DMS114 treated with DMSO at 0.1 percent for 48 hours (cell line): ENCODE measurements around the gene SORCS2.

Experiments
- DNase-seq: peaks from one replicate; lab custom pipeline; 2025; ENCODE audit not compliant: unreplicated experiment; lab: John Stamatoyannopoulos, UW

Gene SORCS2

DNA sequence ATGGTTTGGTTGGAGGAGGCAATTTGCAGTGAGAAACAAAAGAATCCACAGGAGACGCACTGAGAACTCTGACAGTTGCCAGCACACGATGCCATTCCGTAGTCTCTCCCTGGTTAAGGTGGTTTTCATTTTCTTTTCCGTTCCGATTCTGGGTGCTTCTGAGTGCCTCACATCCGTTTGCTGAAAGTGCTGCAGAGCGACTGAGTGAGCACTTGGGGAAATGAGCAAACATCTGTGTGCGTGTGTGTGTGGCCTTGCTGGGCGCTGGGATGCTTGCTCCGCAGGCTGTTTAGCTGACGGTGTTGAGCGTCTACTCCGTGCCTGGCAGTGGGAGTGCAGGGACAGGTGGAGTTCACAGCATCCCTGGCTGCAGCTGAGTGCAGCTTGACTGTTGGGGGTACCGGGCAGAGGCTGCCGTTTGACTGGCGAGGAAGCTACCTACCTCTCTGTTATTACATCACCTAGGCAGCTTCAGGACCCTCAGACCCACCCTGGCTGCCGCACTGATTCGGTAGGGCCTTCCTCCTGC, 49.3 kb downstream of the SORCS2 start:
- DNase-seq, result no peak

DNA sequence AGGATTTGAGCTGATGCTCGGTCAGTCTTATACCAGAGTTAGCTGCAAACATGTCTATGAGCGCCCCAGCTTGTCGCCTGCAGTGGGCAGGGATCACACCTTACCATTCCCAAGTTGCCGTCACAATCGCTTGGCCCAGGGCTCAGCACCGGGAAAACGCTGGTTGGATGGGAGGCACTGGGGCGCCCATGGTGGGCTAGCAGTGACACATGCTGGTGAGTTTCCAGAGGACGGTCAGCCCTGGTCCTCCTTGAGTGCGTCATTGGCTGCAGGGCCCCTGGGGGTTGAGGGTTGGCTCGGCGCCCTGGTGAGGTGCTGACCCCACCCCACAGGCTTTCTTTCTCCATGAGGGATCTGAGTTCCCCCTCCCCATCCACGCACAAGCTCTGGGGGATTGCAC, 50.4 kb downstream of the SORCS2 start:
- DNase-seq, result no peak

DNA sequence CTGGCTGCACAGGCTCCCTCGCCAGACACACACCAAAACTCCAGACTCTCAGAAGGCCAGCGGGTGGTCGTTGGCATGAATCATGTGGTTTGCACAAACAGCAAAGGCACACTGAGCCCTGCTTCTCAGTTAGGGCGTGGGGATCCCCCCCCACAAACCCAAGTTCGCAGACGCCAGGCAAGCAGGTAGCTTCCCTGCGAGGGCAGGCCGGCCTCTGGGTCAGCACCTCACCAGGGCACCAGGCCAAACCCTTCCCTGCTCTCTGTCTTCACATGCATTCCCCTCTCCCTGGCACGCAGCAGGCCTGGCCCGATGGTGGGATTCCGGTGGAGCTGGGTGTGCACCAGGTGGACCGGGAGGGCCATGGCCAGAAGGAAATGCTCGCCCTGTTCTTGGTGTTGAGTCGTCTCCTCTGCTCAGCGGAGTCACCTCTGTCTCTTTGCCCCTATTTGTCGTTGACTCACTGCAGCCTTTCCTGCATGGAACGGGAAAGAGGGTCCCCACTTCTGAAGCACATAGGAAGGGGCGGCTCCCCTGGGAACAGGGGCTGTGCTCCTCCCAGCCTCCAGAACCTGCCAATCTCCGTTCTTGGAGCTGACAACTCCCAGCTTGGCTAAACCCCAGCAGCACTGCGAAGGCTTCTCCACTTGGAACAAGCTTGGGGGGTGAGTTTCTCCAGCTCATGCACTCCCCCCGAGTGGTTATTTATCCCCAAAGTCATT, 51.4 kb downstream of the SORCS2 start:
- DNase-seq, result no peak

DNA sequence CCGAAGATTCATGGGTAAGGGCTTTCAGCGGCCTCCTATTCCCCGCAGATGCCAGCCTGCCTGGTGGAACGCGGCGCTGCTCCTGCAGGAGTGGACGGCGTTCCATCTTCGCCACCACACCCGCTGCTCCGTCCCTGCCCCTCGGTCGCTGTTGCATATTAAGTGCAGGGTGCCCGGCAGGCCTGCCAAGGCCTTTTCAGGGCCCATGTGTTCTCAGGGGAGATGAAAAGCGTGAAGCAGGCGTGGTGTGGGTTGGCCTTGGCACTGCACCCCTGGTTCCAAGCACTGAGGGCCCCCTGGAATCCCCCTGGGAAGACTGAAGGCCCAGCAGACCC, 52.0 kb downstream of the SORCS2 start:
- DNase-seq, result no peak

DNA sequence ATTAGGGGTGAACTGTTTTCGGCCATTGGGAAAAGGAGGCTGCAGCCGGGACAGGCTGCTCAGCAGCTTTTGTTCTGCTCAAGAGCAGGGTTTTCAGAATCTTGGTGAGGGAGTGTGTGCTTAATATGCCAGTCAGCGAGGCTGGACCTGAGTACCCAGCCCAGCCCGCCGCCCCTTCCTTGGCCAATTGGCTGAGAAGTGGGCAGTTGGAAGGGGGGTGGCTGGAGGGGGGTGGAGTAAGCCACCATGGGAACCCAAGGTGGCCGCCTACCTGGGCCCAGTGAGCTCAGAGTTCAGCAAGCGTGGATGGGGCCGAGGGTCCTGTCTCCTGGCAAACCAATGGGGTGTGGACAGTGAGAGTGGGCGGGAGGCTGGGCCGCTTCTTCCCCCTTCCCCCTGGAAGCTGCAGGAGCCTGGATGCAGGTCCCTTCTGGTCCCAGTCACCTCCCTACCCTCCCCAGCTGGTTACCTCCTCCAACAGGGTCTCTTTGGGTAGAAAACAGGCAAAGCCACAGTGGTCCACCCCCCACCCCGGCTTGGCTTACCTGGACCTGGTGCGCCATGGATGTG, 52.5 kb downstream of the SORCS2 start:
- no peak for DNase-seq

DNA sequence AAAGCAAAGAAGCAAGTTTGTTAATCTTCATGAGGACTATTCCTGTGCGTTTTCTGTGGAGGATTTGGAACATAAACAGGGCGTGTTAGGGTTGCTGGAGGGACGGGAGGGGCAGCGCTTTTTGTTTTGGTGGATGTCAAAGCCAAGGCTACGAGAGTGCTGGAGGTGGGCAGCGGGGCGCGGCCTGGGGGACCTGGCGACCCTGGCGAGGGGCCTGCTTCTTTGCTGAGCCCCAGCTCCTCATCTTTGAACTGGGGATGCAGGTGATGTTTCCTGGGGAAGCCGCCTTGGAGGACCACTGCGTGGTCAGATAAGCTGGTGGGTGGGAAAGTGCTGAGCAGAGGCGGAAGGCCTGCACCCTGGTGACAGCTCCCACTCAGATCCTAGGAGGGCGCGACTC, 55.2 kb downstream of the SORCS2 start:
- no peak for DNase-seq

DNA sequence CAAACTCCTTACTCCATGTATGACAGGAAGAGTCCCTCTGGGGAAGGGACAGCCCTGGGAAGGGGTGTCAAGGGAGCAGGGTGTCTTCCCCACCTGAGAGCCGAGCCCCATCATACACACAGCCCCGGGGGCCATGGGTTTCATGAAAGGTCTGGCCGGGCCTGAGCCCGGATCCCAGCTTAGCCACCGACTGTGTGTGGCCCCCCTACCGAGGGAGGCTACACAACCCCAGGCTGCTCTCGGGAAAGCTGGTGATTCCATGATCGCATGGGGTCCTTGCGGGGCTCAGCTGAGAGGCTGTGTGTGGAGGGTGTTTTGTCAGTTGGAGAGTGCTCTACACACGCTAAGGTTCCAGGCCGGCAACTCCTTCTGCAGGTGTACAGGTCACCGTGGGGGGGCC, 55.6 kb downstream of the SORCS2 start:
- no peak for DNase-seq

DNA sequence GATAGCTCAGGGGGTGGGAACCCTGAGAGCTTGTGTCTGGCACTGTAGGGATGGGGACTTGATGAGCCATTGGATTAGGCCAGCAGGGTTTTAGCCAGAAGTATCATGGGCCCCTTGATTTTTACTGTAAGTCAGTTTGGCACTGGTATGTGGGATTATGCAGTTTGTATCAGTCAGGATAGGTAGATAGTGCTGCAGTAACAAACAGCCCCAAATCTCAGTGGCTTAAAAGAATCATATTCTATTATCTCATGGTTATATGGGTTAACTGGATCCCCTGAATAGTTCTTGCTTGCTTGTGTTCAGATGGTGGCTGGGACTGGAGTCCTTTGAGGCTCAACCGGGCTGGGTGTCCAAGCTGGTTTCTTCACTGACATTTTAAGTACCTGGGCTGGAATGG, 56.5 kb downstream of the SORCS2 start:
- no peak for DNase-seq

DNA sequence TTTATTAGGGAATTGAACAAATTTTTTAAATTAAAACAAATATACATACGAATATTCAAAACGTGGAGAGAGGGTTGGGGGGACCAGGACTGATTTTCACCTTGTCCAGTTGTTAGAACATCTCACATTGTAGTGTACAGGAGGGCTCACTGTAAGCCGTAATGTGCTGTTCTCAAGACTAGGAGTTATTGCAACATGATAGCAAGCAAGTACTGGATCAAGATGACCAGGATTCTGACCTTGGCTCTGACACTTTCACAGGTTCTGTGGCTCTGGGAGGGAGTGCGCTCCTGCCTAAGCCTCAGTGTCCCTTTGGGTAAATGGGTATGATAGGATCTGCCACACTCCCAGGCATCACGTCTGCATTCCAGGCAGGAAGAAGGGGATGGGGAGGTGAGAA, 59.0 kb downstream of the SORCS2 start:
- no peak for DNase-seq

DNA sequence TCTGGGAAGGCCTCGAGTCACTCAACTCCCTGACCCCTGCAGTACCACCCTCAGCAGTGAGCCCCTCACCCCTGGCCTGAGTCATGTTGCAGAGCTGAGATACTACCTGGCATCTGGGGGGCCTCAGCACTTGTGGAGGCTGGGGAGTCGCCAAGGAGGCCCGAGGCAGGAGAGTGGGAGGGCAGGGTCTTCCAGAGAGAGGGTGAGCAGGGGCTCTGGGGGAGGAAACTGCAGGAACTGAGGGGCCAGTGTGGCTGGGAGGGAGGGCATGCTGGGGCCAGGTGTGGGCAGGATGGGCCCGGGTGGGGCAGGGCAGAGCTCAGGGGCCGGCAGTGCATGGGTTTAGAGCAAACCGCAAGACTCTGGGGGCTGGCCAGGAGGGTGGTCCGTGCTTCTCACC, 59.7 kb downstream of the SORCS2 start:
- DNase-seq, result no peak

DNA sequence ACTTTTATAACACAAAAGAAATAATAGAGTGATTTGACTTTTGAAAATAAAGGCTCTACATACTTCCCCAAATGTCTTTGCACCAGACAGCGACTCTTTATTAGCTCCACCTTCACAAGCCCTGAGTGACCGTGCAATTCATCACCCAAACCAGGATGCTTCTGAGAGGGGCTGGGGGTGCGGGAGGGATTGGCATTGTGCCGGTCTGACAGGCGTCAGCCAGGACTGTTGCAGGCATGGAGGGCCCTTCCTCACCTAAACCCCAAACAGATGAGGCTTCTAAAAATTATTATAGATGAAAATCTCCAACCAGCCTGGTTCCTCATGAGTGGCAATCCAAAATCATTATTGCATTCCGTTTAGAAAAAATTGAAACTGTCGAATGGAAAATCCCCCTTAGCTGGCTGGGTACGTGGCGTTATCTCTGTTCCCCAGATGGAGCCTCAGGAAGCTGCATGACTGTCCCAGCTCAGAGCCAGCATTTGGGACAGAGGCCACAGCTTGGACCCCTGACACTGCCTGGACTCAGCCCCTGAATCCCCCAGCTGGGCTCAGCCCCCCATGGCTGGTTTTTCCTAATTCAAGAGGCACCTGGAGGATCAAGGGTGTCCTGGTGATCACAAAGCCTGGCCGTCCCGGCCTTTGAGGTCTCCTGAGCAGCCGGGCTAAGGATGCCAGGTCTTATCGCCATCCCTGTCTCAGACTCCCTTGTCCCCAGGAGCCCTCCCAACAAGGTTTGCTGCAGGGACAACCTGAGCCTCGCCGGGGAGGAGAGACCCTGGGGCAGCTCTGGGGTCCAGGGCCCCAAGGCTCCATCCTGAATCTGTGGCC, 60.4 kb downstream of the SORCS2 start:
- no peak for DNase-seq

DNA sequence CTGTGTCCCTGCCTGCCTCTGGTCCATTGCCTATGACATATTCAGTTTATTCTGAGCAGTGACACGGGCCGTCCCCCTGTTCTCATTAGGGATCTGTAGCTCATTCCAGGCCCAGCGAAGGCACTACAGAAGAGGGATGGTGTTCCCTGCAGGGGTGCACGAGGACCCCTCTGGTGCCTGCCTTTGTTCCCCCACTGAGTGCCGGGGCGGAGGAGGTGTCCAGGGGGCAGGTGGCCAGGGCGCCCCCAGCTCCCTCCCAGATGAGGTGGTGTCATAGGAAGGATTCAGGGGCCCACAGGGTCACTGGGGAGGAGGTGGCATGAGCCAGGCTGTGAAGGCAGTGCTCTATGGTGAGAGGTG, 61.0 kb downstream of the SORCS2 start:
- DNase-seq, result no peak

DNA sequence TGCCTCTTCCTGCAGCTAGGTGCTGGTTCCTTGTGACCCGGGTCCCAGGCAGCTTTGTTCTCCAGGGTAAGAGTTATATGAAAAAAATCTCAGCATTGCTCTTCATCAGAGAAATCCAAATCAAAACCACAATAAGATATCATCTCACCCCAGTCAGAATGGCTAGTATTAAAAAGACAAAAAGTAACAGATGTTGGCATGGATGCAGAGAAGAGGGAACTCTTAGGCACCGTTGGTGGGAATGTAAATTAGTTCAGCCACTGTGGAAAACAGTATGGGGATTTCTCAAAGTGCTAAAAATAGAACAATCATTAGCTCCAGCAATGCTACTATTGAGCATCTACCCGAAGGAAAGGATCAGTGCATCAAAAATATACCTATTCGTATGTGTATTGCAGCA, 61.5 kb downstream of the SORCS2 start:
- no peak for DNase-seq

DNA sequence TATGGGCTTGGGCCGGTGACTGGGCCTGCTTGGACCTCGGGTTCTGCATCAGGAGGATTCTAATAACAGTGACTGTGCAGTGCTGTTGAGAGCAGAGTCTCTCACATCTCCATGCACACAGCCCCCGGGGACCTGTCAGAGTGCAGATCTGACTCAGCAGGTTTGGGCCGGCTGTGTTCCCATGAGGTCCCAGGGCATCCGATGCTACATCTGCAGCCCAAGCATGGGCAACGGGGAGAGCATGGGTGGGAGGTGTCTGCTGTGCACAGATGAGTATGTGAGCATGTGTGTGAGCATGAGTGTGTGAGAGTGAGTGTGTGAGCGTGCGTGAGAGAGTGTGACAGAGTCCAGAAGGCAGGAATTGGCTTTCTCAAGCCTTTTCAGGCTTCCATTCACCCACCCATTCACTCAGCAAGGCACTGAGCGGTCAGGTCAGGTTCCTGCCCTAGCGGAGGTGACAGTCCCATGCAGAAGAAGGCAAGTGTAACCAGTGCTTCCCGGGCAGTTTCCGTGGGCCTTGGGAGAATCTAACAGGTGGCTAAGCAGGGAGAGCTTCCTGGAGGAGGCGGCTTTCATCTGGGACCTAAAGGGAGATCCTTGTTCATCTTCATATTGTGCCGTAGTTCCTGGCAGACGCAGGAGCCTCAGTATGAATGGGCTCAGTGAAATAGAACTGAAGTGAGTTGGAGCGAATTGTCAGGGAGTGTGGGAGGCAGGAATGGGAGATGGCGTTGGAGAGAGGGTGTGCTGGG, 62.6 kb downstream of the SORCS2 start:
- no peak for DNase-seq

DNA sequence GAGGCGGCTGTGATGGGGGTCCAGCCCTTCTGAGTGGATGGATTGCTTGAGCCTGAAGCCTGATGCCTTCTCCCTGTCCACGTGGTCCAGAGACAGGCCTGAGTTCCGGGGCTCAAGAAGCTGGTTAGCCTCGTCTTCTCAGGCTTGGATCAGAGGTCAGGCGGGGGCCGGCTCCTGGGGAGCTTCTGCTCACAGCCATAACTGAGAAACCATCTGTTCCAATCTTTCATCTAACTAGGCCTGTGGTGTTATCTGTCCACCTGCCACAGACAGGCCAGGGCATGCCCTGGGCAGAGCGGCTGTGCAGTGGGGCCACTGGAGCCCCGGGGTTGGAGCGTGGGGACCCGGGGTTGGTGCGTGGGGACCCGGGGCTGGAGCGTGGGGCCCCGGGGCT, 63.1 kb downstream of the SORCS2 start:
- DNase-seq, result no peak

DNA sequence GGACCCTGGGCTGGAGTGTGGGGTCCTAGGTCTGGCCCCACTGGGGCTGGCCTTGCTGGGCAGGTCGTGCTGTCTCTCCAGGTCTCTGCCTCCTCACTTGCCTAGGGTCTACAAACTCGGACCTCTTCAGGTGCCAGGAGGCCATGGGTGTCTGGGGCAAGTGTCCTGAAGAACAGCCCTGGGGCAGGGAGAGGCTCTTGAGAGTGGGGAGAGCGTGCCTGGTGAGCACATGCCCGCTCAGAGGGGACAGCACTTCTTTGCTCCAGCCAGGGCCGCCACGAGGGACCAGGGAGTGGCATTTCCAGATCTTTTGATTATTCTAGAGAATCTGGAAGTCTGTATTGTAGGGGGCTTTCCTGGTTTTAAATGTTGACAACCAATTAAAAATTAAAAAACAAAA, 63.7 kb downstream of the SORCS2 start:
- DNase-seq, result no peak

DNA sequence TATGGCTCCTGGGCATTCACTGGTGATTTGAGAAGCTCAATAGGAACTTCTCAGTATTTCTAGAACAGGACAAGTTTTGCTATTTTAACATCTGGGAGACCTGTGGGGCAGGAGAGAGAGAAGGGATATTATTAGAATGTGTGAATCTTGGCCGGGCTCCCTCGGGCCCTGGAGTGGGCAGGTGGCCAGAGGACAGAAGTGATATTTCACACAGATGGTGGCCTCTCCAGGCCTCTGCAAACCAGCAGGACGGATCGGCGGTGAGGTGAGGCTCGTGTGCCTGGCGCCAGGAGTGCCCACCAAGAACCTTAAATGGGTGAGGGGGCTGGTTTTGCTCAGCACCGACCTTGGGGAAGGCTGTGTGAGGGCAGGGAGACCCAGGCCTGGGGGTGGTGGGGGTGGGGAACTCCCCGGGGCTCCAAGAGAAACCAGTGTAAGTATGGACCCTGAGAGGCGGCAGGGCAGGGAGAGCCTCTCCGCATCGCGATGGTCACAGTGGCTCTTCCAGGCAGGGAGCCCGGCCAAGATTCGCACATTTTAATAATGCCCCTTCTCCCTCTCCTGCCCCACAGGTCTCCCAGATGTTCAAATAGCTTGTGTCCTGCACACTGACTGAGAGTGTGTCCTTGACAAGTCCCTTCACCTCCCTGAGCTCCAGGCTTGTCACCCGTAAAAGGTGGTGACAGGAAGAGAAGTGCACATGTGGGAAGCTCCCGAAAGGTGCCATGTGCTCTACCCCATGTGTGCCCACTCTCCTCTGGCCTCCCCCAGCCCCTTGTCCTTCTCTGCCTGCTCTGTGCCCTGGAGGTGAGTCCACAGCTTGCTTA, 64.9 kb downstream of the SORCS2 start:
- DNase-seq, result no peak

DNA sequence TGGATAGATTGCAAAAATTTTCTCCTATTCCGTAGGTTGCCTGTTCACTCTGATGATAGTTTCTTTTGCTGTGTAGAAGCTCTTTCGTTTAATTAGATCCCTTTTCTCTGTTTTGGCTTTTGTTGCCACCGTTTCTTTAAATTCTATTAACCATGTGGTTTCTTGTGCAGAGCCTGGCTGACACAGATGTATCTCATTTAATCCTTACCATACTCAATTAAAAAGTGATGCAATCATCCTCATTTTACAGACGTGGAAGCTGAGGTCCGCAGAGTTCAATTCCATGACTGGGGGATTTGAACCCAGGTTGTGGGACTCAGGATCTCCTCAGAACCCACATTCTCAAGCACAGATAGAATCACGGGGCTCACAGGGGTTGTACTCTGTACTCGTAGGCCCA, 66.7 kb downstream of the SORCS2 start:
- no peak for DNase-seq

DNA sequence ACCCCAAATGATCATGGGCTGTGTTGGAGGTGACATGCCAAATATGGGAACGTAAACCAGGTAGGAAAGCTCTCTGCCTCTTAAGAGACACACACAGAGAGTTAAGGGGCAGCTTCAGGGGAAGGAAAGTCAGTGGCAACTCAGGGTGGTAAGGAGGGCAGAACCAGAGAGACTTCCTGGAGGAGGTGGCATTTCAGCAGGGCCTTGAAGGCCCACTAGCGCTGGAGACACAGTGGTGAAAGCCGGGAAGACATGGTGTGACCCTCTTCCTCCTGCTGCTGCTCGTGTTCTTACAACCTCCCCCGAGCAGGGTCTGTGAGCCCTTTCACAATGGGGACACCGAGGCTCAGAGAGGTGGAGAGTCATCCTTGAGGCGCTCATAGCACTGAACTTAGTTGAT, 68.2 kb downstream of the SORCS2 start:
- DNase-seq, result no peak

DNA sequence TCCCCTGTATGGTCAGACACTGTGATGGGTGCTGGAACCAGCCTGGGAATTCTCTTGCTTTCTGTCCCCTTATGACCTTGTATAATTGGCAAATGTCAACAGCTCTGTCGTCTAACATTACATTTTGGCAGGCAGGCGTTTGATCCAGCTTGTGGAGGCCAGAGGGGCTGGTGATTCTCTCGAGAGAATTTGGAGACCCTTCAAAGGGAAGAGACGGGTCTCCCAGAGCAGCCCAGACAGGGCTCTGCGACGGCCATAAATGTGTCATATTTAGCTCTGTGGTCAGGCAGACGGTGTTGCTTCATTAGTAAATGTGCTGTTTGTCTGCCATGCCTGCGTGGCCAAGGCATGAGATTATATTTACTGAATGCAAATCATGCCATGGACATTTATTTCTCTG, 68.7 kb downstream of the SORCS2 start:
- DNase-seq, result no peak

DNA sequence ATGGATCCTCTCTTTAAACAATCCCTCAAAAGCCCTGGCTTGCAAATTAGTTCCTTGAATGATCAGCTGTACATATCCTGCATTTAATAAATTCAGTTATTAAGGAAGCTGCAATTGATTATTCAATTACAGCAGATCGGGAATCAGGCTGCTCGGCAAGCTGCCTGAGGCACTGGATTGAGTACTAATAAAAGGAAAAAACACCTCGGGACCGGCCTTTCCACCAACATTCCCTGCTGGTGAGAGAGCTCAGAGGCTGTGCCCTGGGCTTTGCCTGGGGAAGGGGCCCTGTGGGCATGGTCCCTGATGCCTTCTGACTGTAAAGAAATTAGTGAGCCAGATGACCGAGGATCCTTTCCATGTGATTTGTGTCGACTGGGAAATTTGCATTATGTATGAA, 69.2 kb downstream of the SORCS2 start:
- DNase-seq, result no peak
